CD4-positive, alpha-beta T cell (primary cell): ENCODE data around the gene TIMM44. TPM values are rescaled to one million over a fixed set of nuclear protein-coding genes. Genes with fewer than 3 reads are reported as not detected.

ENCODE experiments used
- ATAC-seq: fragments of 200-7000 bp; cut with Tn5 transposase; one replicate; pipeline ENCODE4 v1.10.0; 2022; ENCODE audit warnings: mild to moderate bottlenecking; ENCODE audit not compliant: poor library complexity
- CTCF ChIA-PET: fragments of 350-600 bp; sonication (Branson Sonifier 250); formaldehyde crosslinking; loops from one replicate; lab custom pipeline; 2021; ENCODE audit warnings: antibody characterized with exemption, inconsistent platforms; lab: Charles Lee
- POLR2A ChIA-PET: fragments of 350-600 bp; sonication (Branson Sonifier 250); formaldehyde crosslinking; loops from one replicate; lab custom pipeline; 2021; ENCODE audit warnings: antibody characterized with exemption, inconsistent platforms; lab: Charles Lee
- DNase-seq, 14 experiments: peaks; one replicate each; pipeline ENCODE4 v3.0.0-alpha.2; 2013 to 2020; ENCODE audit warnings: mixed read lengths in 2 of 14
- H3K27ac ChIP-seq, 2 donors: one replicate each; pipeline versions ENCODE4 v1.5.1 to v1.7.0; 2013; ENCODE audit warnings: low read length in 2 of 2, low read depth in 1 of 2, mild to moderate bottlenecking in 1 of 2
- H3K27me3 ChIP-seq, 2 experiments: 1 replicate in 1 of 2; 2 replicates in 1 of 2; pipeline versions ENCODE4 v1.6.1 to v1.7.0; 2013; ENCODE audit warnings: low read length in 2 of 2, control low read depth in 1 of 2, mild to moderate bottlenecking in 1 of 2, moderate library complexity in 1 of 2; ENCODE audit not compliant: insufficient read depth in 2 of 2, control insufficient read depth in 1 of 2
- H3K36me3 ChIP-seq: one replicate; pipeline ENCODE4 v1.6.1; 2013; ENCODE audit warnings: low read length, control low read depth; ENCODE audit not compliant: insufficient read depth
- H3K4me1 ChIP-seq: one replicate; pipeline ENCODE4 v1.6.1; 2013; ENCODE audit warnings: low read length, control low read depth; ENCODE audit not compliant: insufficient read depth
- H3K4me3 ChIP-seq: one replicate; pipeline ENCODE4 v1.5.1; 2013; ENCODE audit warnings: mild to moderate bottlenecking, low read length, moderate library complexity
- H3K9me3 ChIP-seq, 2 experiments: 1 replicate in 1 of 2; 2 replicates in 1 of 2; pipeline versions ENCODE4 v1.6.1 to v1.7.0; 2013; ENCODE audit warnings: low read length in 2 of 2, mild to moderate bottlenecking in 2 of 2, control low read depth in 1 of 2, moderate library complexity in 1 of 2; ENCODE audit not compliant: control insufficient read depth in 1 of 2, insufficient read depth in 1 of 2
- H3K27ac Mint-ChIP-seq: one replicate; pipeline ENCODE4 v1.8.0; 2020; ENCODE audit warnings: mixed read lengths
- H3K27me3 Mint-ChIP-seq: one replicate; pipeline ENCODE4 v1.8.0; 2021; ENCODE audit warnings: mixed read lengths
- H3K36me3 Mint-ChIP-seq: one replicate; pipeline ENCODE4 v1.8.0; 2021; ENCODE audit warnings: low read depth, mixed read lengths
- H3K4me1 Mint-ChIP-seq: one replicate; pipeline ENCODE4 v1.8.0; 2021; ENCODE audit warnings: low read depth, mixed read lengths
- H3K4me3 Mint-ChIP-seq: one replicate; pipeline ENCODE4 v1.8.0; 2020; ENCODE audit warnings: mild to moderate bottlenecking, mixed read lengths
- H3K9me3 Mint-ChIP-seq: one replicate; pipeline ENCODE4 v1.8.0; 2020; ENCODE audit warnings: mixed read lengths
- CTCF ChIP-seq: fragments of 200-600 bp; IDR thresholded peaks from one replicate; pipeline ENCODE4 v1.8.0; 2022; ENCODE audit warnings: antibody characterized with exemption, mild to moderate bottlenecking
- intact Hi-C, 2 experiments: fragments of 100-400 bp; cut with DNase I in 1 of 2; cut with micrococcal nuclease in 1 of 2; formaldehyde crosslinking; loops; one replicate each; pipeline versions ENCODE4 v1.15.1 to v1.9.0; 2023 to 2025; cut with DNase I, micrococcal nuclease
- total RNA-seq, 174 experiments: library from RNA in 2 of 174; stranded (reverse) in 2 of 174; gene quantifications; one replicate each; pipeline ENCODE4 v1.2.3 and lab custom pipeline; 2021 to 2026

Gene TIMM44
- total RNA-seq, 2 experiments from 2014 or later = 83.9 to 85.0 TPM

DNA sequence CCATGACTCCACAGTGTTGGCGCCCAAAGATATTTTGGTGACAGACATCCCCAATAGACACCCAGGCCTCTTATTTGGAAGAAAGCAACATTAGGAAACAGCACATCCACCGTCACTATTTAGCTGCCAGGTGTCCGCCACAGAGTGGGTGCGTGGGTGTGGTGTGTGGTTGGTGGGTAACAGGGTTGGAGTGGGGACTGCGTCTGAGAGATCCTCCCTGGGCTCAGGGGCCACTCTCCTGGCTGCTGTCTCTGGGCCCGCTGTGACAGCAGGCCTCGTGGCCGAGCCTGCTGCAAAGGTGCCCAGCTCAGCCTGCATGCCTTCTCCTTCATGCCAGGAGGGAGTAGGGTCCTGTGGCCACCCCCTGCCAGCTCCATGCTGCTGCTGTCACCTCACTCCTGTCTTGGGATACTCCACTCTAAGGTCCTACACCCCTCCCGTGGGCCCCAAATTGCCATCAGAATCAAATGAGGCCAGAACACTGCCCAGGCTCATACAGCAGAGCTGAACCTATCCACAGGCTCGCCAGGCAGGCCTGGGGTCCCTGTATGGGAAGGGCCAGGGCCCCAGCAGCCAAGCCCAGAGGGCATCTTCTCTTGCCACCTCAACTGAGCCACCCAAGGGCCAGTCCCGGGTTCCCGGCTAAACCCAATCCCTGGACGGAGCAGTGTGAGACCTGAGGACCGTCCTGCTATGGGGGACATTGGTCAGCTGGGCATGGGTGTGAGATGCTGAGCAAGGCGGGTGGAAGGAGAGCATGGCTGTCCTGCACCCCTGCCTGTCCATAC lies 24.7 kb upstream of the TIMM44 start:
- no peaks in the 10 kb centered on the region for H3K4me1 Mint-ChIP-seq
- peaks cover 73% of the 10 kb centered on the region for H3K36me3 ChIP-seq
- H3K9me3 ChIP-seq = no peaks in the 10 kb centered on the region
- no peaks in the 10 kb centered on the region for H3K9me3 Mint-ChIP-seq
- POLR2A ChIA-PET = no interaction called here
- no peak overlapping the region for H3K4me3 ChIP-seq
- H3K27me3 Mint-ChIP-seq = no peaks in the 10 kb centered on the region
- peaks cover 52% of the 10 kb centered on the region for H3K36me3 Mint-ChIP-seq
- no peak overlapping the region for H3K4me3 Mint-ChIP-seq
- DNase-seq = no peak
- H3K4me1 ChIP-seq = no peaks in the 10 kb centered on the region
- intact Hi-C loops = loop anchor here in 1 of 2 experiments (10.0 kb wide), 1 partner anchor 177 kb away; the partner anchor contains the start of gene FBN3
- ATAC-seq = no peak
- H3K27ac Mint-ChIP-seq = no peak overlapping the region
- CTCF ChIA-PET = no interaction called here
- H3K27me3 ChIP-seq = no peaks in the 10 kb centered on the region
- no peak overlapping the region for H3K27ac ChIP-seq
- no peak for TF ChIP-seq CTCF

DNA sequence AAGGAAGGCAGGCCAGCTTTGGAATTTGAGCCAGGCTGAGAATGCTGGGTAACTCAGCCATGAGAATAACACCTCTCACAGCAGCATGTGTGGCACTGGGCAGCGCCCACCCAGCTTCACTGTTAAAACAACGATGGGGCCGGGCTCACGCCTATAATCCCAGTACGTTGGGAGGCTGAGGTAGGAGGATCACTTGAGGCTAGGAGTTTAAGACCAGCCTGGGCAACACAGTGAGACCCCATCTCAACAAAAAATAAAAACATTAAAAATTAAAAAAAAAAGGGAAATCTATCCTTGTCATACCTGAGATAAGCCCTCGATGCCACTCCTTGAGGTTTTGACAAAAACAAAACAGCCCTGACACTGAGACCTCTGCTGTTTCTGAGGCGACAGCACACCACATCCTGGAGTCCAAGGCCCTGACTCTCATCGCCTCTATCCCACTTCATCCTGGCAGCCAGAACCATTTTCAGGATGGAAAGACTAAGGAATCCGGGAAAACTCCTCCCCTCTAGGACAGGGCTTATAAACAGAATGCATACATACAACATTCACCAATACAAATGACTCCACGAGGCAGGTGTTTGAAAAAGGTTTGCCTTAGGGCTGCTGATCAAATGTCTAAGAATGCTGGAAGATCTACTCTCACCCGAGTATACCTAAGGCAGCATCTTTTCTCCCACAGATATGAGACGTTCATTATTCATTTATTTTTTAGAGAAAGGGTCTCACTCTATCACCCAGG lies 22.6 kb upstream of the TIMM44 start:
- ChIA-PET CTCF (no interaction called here), POLR2A (no interaction called here)
- DNase-seq (no peak), ATAC-seq (no peak)
- intact Hi-C loops = loop anchor here in 1 of 2 experiments (10.0 kb wide), 1 partner anchor 179 kb away; the partner anchor contains the start of gene FBN3
- H3K9me3 Mint-ChIP-seq = no peaks in the 10 kb centered on the region
- H3K27me3 Mint-ChIP-seq = no peaks in the 10 kb centered on the region
- no peaks in the 10 kb centered on the region for H3K4me1 ChIP-seq
- no peak overlapping the region for H3K27ac ChIP-seq
- H3K9me3 ChIP-seq = no peaks in the 10 kb centered on the region
- no peaks in the 10 kb centered on the region for H3K4me1 Mint-ChIP-seq
- H3K27ac Mint-ChIP-seq = no peak overlapping the region
- H3K4me3 Mint-ChIP-seq = no peak overlapping the region
- H3K4me3 ChIP-seq = no peak overlapping the region
- H3K36me3 Mint-ChIP-seq = peaks cover 65% of the 10 kb centered on the region
- no peaks in the 10 kb centered on the region for H3K27me3 ChIP-seq
- TF ChIP-seq CTCF = no peak
- peaks cover 73% of the 10 kb centered on the region for H3K36me3 ChIP-seq

GRCh38 chr19:7965259-7965841 lies 21.9 kb upstream of the TIMM44 start:
- H3K36me3 Mint-ChIP-seq = peaks cover 63% of the 10 kb centered on the region
- no peak for DNase-seq
- H3K27me3 ChIP-seq = no peaks in the 10 kb centered on the region
- no peak for TF ChIP-seq CTCF
- no peak overlapping the region for H3K4me3 ChIP-seq
- H3K36me3 ChIP-seq = peaks cover 79% of the 10 kb centered on the region
- no peaks in the 10 kb centered on the region for H3K9me3 ChIP-seq
- H3K27me3 Mint-ChIP-seq = no peaks in the 10 kb centered on the region
- ChIA-PET POLR2A (no interaction called here), CTCF (no interaction called here)
- no peak overlapping the region for H3K27ac ChIP-seq
- intact Hi-C loops = loop anchor here in 1 of 2 experiments (10.0 kb wide), 1 partner anchor 179 kb away; the partner anchor contains the start of gene FBN3
- H3K4me1 ChIP-seq = no peaks in the 10 kb centered on the region
- H3K4me3 Mint-ChIP-seq = no peak overlapping the region
- H3K27ac Mint-ChIP-seq = no peak overlapping the region
- H3K9me3 Mint-ChIP-seq = no peaks in the 10 kb centered on the region
- H3K4me1 Mint-ChIP-seq = no peaks in the 10 kb centered on the region
- ATAC-seq = no peak
